Endothelial cell (in vitro differentiated cells): Measurements from ENCODE around the gene CD55. TPM values are rescaled to one million over a fixed set of nuclear protein-coding genes. Genes with fewer than 3 reads are reported as not detected.

ENCODE experiments used
- DNase-seq: peaks from one replicate; pipeline ENCODE4 v3.0.0; 2021; ENCODE audit warnings: low spot score
- H3K27ac Mint-ChIP-seq: one replicate; pipeline ENCODE4 v1.8.0; 2021; ENCODE audit warnings: mixed read lengths, inconsistent platforms; ENCODE audit not compliant: unreplicated experiment
- H3K27me3 Mint-ChIP-seq: one replicate; pipeline ENCODE4 v1.8.0; 2021; ENCODE audit warnings: mild to moderate bottlenecking, moderate library complexity, mixed read lengths, inconsistent platforms; ENCODE audit not compliant: unreplicated experiment
- H3K36me3 Mint-ChIP-seq: one replicate; pipeline ENCODE4 v1.8.0; 2021; ENCODE audit warnings: mild to moderate bottlenecking, low read depth, mixed read lengths, inconsistent platforms; ENCODE audit not compliant: unreplicated experiment
- H3K4me1 Mint-ChIP-seq: one replicate; pipeline ENCODE4 v1.8.0; 2021; ENCODE audit warnings: mild to moderate bottlenecking, mixed read lengths, inconsistent platforms; ENCODE audit not compliant: unreplicated experiment
- H3K4me3 Mint-ChIP-seq: one replicate; pipeline ENCODE4 v1.8.0; 2021; ENCODE audit warnings: mild to moderate bottlenecking, mixed read lengths, inconsistent platforms; ENCODE audit not compliant: unreplicated experiment
- H3K9me3 Mint-ChIP-seq: one replicate; pipeline ENCODE4 v1.8.0; 2021; ENCODE audit warnings: mixed read lengths, inconsistent platforms; ENCODE audit not compliant: unreplicated experiment
- CTCF ChIP-seq: fragments of 200-600 bp; sonication (generic); IDR thresholded peaks from one replicate; pipeline ENCODE4 v1.5.0; 2021; ENCODE audit warnings: antibody characterized with exemption; ENCODE audit not compliant: unreplicated experiment
- total RNA-seq: library from RNA; stranded (reverse); fragmentation: NEBNext Ultra II Directional; extraction: Animal tissue kit (Norgen Biotek cat#: 25700); gene quantifications from one replicate; pipeline ENCODE4 v1.2.1, GENCODE V29; 2021; ENCODE audit not compliant: unreplicated experiment

The CD55 gene
- total RNA-seq, 1 donor from 2014 or later: 16.0 TPM

DNA sequence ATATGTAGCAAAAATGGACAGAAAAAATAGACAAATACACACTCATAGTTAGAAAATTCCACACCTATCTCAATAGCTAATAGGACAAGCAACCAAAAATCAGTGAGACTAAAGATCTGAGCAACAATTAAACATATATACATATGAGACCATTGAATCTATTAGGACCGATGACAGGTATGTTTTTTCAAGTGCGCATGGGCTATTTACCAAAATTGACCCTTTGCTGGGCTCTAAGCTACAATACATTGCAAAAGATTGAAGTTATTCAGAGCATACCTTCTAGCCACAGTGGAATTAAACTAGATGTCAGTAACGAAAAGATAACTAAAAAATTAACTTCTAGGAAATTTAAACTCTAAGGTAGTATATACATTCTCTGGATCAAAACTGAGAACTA is 13.7 kb downstream of the CD55 start:
- Mint-ChIP-seq H3K4me3 (no peak overlapping the region), H3K4me1 (no peaks in the 10 kb centered on the region), H3K36me3 (peaks cover 4% of the 10 kb centered on the region), H3K27ac (no peak overlapping the region), H3K9me3 (no peaks in the 10 kb centered on the region), H3K27me3 (no peaks in the 10 kb centered on the region)
- DNase-seq: no peak
- no peak for TF ChIP-seq CTCF

DNA sequence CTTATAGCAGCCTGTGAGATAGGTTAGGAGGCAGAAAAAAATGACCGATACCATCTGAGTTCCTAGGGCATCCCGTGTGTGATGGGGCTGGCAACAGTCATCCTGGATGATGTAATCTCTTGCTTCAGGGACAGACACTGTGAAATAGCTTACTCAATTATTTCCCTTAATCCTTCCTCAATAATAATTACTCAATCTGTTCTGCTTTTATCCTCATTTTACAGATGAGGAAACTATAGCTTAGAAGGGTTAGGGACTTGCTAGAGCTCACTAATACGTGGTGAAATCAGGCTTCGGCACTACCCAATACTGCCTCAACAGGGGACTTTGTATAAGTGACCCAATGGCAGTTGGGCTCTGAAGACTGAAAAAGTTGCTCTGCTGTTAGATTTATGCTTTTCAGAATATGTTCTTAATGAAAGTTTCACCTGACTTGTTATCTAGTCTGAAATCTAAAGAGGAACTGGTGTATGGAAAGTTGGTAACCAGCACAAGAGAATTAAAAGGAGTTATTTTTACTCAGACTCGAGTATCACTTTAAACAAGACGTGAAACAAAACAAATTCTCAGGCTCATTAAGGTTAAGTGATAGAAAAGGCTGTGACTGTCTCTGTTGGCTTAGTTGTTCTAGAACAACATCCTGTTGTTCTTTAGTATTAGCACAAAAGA is 14.4 kb downstream of the CD55 start:
- Mint-ChIP-seq H3K4me3 (no peak overlapping the region), H3K36me3 (peaks cover 4% of the 10 kb centered on the region), H3K27me3 (no peaks in the 10 kb centered on the region), H3K27ac (no peak overlapping the region), H3K4me1 (no peaks in the 10 kb centered on the region), H3K9me3 (no peaks in the 10 kb centered on the region)
- DNase-seq: no peak
- no peak for TF ChIP-seq CTCF

GRCh38 chr1:207336559-207337467 is 15.3 kb downstream of the CD55 start:
- Mint-ChIP-seq H3K9me3 (no peaks in the 10 kb centered on the region), H3K36me3 (peaks cover 4% of the 10 kb centered on the region), H3K27ac (no peak overlapping the region)

GRCh38 chr1:207342332-207342731 is 20.9 kb downstream of the CD55 start:
- no peak overlapping the region for H3K4me3 Mint-ChIP-seq
- H3K27ac Mint-ChIP-seq: no peak overlapping the region
- DNase-seq: no peak
- no peaks in the 10 kb centered on the region for H3K9me3 Mint-ChIP-seq
- H3K36me3 Mint-ChIP-seq: no peaks in the 10 kb centered on the region
- no peaks in the 10 kb centered on the region for H3K4me1 Mint-ChIP-seq
- peaks cover 1% of the 10 kb centered on the region for H3K27me3 Mint-ChIP-seq
- no peak for TF ChIP-seq CTCF

More at GRCh38 chr1:207336559-207337467, 15.3 kb downstream of the CD55 start:
- Mint-ChIP-seq H3K27me3 (no peaks in the 10 kb centered on the region), H3K4me1 (no peaks in the 10 kb centered on the region), H3K4me3 (no peak overlapping the region)
- no peak for TF ChIP-seq CTCF
- DNase-seq: no peak

DNA sequence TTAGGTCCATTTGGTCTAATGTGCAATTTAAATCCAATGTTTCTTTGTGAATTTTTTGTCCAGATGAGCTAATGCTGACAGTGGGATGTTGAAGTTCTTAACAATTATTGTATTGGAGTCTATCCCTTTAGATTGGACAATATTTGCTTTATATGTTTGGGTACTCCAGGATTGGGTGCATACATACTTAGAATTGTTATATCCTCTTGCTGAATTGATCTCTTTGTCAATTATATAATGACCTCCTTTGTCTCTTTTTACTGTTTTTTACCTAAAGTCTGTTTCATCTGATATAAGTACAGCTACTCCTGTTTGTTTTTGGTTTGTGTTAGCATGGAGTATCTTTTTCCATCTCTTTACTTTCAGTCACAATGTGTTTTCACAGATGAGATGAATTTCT is 22.2 kb downstream of the CD55 start:
- no peak for DNase-seq
- Mint-ChIP-seq H3K27me3 (peaks cover 1% of the 10 kb centered on the region), H3K4me3 (no peak overlapping the region), H3K4me1 (no peaks in the 10 kb centered on the region), H3K9me3 (no peaks in the 10 kb centered on the region), H3K36me3 (peaks cover under 1% of the 10 kb centered on the region), H3K27ac (no peak overlapping the region)
- no peak for TF ChIP-seq CTCF
